IPS-15b (cell line): ENCODE measurements around the gene YIPF3.

Experiments used
- H3K27me3 ChIP-seq: one replicate; pipeline ENCODE4 v1.6.1; 2013; ENCODE audit warnings: low read length; ENCODE audit not compliant: control insufficient read depth, insufficient read depth
- H3K36me3 ChIP-seq: one replicate; pipeline ENCODE4 v1.6.1; 2013; ENCODE audit warnings: low read length; ENCODE audit not compliant: control insufficient read depth, insufficient read depth
- H3K4me1 ChIP-seq: one replicate; pipeline ENCODE4 v1.6.1; 2013; ENCODE audit warnings: mild to moderate bottlenecking, low read length; ENCODE audit not compliant: control insufficient read depth, insufficient read depth
- H3K4me3 ChIP-seq: one replicate; pipeline ENCODE4 v1.5.1; 2013; ENCODE audit warnings: low read depth, low read length
- H3K9ac ChIP-seq: one replicate; pipeline ENCODE4 v1.6.1; 2013; ENCODE audit warnings: low read depth, mild to moderate bottlenecking, low read length
- H3K9me3 ChIP-seq: one replicate; pipeline ENCODE4 v1.6.1; 2013; ENCODE audit warnings: mild to moderate bottlenecking, low read length; ENCODE audit not compliant: control insufficient read depth, insufficient read depth

The YIPF3 gene

DNA sequence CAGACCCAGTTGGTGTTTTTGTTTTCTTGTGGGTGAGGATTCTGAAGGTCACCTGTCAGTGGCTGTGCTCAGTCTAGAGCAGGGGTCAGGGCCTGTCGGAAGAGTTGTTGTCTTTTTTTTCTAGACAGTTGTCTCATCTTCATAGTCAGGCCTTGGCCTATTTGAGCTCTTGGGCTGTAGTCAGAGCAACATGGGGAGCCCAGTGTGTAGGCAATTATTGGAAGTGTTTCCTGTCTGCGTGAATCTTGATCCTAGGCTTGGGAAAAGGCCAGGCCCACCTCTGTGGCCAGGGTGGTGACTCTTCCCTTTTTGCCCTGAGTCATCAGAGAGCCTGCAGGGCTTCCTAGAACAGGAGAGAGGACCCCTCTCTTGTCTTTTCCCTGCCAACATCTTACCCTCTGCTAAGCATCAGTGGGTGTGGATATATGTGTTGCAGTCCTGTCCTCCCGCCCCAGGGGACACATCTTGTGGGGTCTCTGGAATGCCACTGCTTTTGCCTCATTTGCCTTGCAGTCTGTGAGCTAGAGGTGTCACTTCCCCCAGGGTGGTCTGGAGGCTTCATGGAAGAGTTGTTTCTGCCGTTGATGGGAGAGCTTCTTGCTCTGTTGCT, 28.0 kb downstream of the YIPF3 start:
- no peaks in the 10 kb centered on the region for H3K36me3 ChIP-seq
- H3K27me3 ChIP-seq = no peaks in the 10 kb centered on the region
- no peak overlapping the region for H3K9ac ChIP-seq
- H3K9me3 ChIP-seq = no peaks in the 10 kb centered on the region
- no peak overlapping the region for H3K4me3 ChIP-seq
- H3K4me1 ChIP-seq = no peaks in the 10 kb centered on the region

- no peaks in the 10 kb centered on the region for H3K9me3 ChIP-seq
- H3K4me3 ChIP-seq = peak overlapping the region; percentile 2
- H3K36me3 ChIP-seq = peaks cover 3% of the 10 kb centered on the region
- no peak overlapping the region for H3K9ac ChIP-seq
- peaks cover 21% of the 10 kb centered on the region for H3K4me1 ChIP-seq
- no peaks in the 10 kb centered on the region for H3K27me3 ChIP-seq
These were observed 35.0 kb downstream of the YIPF3 start for GRCh38 chr6:43481591-43482236.

DNA sequence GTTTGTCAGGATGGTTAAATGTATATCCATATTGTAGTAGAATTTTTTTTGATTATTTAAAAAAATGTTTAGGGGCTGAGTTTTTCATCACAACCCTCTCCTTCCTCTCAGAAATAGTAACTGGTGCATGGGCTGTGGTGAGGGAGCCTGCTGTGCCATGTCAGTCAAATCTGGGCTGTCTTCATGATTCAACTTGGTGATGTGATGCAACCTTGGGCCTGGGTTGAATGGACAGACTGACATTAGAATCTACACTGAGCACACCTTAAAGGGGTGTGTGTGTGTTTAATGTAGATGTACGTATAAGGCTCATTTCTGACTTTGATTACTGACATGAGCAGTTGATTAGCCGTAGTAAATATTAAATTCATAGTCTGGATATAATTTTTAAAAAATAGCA, 35.7 kb downstream of the YIPF3 start:
- Histone ChIP-seq H3K4me3 (no peak overlapping the region), H3K9me3 (no peaks in the 10 kb centered on the region), H3K36me3 (peaks cover 3% of the 10 kb centered on the region), H3K27me3 (no peaks in the 10 kb centered on the region), H3K4me1 (peaks cover 22% of the 10 kb centered on the region), H3K9ac (no peak overlapping the region)

- H3K4me1 ChIP-seq = peaks cover 22% of the 10 kb centered on the region
- peaks cover 3% of the 10 kb centered on the region for H3K36me3 ChIP-seq
- peak overlapping the region; percentile 73 for H3K9ac ChIP-seq
- H3K4me3 ChIP-seq = peak overlapping the region; percentile 72
- H3K27me3 ChIP-seq = no peaks in the 10 kb centered on the region
- H3K9me3 ChIP-seq = no peaks in the 10 kb centered on the region
These were observed 38.7 kb downstream of the YIPF3 start for GRCh38 chr6:43478008-43478372.

DNA sequence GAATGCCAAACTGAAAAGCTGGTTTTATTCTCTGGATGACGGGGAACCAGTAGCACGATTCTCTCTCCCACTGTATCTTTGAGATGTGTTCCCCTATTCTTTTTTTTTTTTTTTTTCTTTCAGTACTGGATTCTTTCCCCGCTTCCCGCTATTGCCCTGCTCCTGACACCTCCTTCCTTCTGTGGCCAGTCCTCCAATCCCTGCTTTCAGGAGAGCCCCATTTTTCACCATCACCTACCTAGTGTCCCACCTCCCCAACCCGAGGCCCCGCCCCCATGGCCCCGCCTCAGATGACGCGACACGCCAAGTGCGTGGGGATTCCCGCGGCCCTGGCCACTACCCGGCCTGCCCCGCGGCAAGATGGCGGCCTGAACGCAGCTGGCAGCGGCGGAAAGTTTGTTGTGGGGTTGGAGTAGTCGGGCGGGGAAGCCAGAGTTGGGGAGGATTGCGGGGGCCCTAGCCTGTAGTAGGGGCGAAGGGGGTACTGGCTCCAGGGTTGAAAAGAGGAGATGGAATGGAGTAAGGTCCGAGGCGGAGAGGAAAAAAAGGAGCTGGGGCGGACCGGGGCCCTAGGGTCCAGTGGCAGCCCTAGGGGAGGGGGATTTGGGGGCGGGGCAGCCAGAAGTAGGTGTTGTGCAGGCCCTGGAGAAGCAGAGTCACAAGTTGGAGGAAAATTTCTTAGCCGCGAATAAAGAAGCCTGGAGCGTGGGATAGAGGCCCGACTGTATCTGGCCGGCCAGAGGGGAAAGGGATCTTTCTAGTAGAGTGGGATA, 39.3 kb downstream of the YIPF3 start, which contains the start of gene TJAP1:
TJAP1 (plus strand) TSS at position 336 of the 773 bp plus-strand sequence. CDS start 21,432 bp downstream, outside the sequence.
- H3K4me3 ChIP-seq = peak within 1 kb of the TSS; percentile 72
- H3K9ac ChIP-seq = peak within 1 kb of the TSS; percentile 73
- H3K36me3 ChIP-seq = peaks cover 3% of the 10 kb centered on the region
- H3K27me3 ChIP-seq = no peaks in the 10 kb centered on the region
- no peaks in the 10 kb centered on the region for H3K9me3 ChIP-seq
- H3K4me1 ChIP-seq = peaks cover 20% of the 10 kb centered on the region

DNA sequence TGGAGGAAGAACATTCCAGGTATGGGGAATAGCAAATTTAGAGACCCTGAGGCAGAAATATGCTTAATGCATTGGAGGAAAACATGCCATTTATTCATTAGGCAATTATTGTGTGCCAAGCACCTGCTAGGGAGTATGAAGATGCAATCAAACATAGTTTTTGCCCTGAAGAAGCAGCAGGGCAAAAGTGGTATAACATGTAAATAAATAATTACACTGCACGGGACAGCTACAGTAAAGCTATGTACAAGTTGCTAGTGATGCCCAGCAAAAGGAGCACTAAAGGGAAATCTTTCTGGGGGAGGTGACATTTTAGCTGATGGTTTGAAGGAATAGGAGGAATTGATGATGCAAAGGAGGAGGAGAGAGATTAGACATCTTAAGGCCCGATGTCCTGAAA, 40.0 kb downstream of the YIPF3 start:
- Histone ChIP-seq H3K27me3 (no peaks in the 10 kb centered on the region), H3K9me3 (no peaks in the 10 kb centered on the region), H3K4me3 (peak overlapping the region; percentile 47), H3K9ac (peak overlapping the region; percentile 9), H3K4me1 (peaks cover 13% of the 10 kb centered on the region), H3K36me3 (peaks cover 3% of the 10 kb centered on the region)

DNA sequence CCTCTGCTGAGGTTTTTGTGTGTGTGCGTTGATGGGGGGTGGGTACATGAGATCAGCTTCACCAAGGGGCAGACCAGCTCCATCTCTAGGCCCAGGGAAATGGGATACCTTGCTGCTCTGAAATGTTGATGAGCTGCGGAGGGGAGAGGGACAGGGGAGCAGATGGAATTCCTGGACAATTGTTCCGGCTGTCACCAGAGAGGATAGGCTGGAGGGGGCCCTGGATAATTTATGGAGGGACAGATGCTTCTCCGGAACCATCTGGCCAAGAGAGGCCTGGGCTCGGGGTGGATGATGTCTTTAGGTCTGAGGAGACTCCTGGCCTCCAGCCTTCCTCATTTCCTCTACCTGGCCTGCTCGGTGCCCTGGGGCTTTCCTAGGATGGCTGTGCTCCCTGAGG, 41.2 kb downstream of the YIPF3 start:
- Histone ChIP-seq H3K9me3 (no peaks in the 10 kb centered on the region), H3K27me3 (no peaks in the 10 kb centered on the region), H3K4me1 (peaks cover 7% of the 10 kb centered on the region), H3K4me3 (no peak overlapping the region), H3K36me3 (peaks cover 3% of the 10 kb centered on the region), H3K9ac (peak overlapping the region; percentile 24)

GRCh38 chr6:43472515-43472914, 44.2 kb downstream of the YIPF3 start:
- Histone ChIP-seq H3K4me3 (no peak overlapping the region), H3K9ac (no peak overlapping the region), H3K36me3 (no peaks in the 10 kb centered on the region), H3K4me1 (peaks cover 12% of the 10 kb centered on the region), H3K27me3 (no peaks in the 10 kb centered on the region), H3K9me3 (no peaks in the 10 kb centered on the region)

DNA sequence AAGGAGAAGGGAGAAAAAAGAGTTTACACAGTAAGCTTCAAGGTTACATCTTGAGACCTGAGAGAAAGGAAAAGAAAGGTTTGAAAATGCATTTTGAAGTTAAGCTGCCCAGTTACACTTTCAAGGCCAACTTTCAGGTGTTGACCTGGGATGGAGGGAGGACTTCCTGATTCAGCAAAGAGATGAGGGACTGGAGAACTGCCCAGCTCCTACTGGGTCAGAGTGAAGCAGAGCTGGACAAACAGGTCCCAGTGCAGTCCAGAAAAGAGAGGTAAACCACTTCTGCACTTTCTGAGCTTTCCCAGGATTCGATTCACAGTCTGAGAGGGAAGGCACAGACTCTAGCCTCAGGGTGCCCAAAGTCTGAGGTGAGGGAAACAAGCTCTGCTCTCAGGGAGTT, 45.3 kb downstream of the YIPF3 start:
- no peak overlapping the region for H3K9ac ChIP-seq
- no peaks in the 10 kb centered on the region for H3K27me3 ChIP-seq
- no peaks in the 10 kb centered on the region for H3K9me3 ChIP-seq
- H3K4me1 ChIP-seq = peaks cover 9% of the 10 kb centered on the region
- H3K4me3 ChIP-seq = no peak overlapping the region
- no peaks in the 10 kb centered on the region for H3K36me3 ChIP-seq

- H3K27me3 ChIP-seq = no peaks in the 10 kb centered on the region
- H3K36me3 ChIP-seq = no peaks in the 10 kb centered on the region
- no peaks in the 10 kb centered on the region for H3K9me3 ChIP-seq
- peaks cover 9% of the 10 kb centered on the region for H3K4me1 ChIP-seq
- H3K4me3 ChIP-seq = no peak overlapping the region
- no peak overlapping the region for H3K9ac ChIP-seq
These were observed 46.8 kb downstream of the YIPF3 start for GRCh38 chr6:43469947-43470346.

GRCh38 chr6:43468748-43469681, 47.7 kb downstream of the YIPF3 start:
- H3K27me3 ChIP-seq = no peaks in the 10 kb centered on the region
- no peaks in the 10 kb centered on the region for H3K9me3 ChIP-seq
- H3K4me3 ChIP-seq = no peak overlapping the region
- H3K4me1 ChIP-seq = peaks cover 9% of the 10 kb centered on the region
- peak overlapping the region; percentile 54 for H3K9ac ChIP-seq
- H3K36me3 ChIP-seq = no peaks in the 10 kb centered on the region
